ENCODE results near the gene LCK.
A peak's percentile ranks its signal among the peaks of the same experiment; 100 is the strongest.

DNA sequence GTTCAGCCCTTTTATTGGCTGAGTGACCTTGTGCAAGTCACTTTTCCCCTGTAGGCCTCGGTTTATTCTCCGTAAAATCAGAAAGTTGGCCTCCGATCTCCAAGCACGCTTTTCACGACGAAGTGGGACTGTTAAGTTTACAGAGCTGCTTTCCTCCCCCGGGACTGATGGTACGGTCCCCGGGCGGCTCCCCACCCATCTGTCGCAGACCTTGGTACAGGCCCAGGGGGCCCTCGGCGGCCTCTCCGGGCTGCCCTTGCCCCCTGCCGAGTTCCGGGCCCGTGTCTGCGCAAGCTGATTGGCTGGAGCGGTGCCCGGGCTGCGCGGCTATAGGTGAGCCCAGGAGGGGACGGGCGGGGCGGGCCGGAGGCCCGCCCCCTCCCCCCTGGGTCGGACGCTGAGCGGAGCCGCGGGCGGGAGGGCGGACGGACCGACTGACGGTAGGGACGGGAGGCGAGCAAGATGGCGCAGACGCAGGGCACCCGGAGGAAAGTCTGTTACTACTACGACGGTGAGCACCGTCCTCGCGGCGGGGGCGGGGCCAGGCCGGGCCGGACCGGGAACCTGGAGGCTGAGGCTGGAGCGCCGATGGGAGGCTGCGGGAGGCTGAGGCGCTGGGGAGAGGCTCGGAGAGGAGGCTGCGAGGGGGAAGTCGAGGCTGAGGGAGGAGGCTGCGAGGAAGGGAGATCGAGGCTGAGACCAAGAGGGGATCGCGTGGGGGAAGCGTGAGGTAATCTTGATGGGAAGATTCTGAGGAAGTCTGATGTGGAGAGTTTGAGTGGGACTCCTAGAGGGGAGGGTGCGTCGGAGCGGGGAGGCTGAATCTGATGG is 40.9 kb downstream of the LCK start, which contains the start of gene HDAC1:
- TF ChIP-seq POLR2A (IDR thresholded peaks at IDR 0.05), result peak; percentile 20 to 37
- TF ChIP-seq, protein P1, sequence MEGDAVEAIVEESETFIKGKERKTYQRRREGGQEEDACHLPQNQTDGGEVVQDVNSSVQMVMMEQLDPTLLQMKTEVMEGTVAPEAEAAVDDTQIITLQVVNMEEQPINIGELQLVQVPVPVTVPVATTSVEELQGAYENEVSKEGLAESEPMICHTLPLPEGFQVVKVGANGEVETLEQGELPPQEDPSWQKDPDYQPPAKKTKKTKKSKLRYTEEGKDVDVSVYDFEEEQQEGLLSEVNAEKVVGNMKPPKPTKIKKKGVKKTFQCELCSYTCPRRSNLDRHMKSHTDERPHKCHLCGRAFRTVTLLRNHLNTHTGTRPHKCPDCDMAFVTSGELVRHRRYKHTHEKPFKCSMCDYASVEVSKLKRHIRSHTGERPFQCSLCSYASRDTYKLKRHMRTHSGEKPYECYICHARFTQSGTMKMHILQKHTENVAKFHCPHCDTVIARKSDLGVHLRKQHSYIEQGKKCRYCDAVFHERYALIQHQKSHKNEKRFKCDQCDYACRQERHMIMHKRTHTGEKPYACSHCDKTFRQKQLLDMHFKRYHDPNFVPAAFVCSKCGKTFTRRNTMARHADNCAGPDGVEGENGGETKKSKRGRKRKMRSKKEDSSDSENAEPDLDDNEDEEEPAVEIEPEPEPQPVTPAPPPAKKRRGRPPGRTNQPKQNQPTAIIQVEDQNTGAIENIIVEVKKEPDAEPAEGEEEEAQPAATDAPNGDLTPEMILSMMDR (IDR thresholded peaks at IDR 0.05), result no peak
